OCI-LY7 (cell line): ENCODE results near the gene KRTAP2-2. TPM values are rescaled to one million over a fixed set of nuclear protein-coding genes. Genes with fewer than 3 reads are reported as not detected.
"Not testable (repeated sequence)": the region's sequence is repeated elsewhere in the genome, so short reads cannot be mapped to it uniquely, and the experiment has no call there.

ENCODE experiments used
- BruUV-seq: library from RNA; stranded (reverse); fragments of 400-500 nt; replicated peaks from 2 replicates; lab custom pipeline; 2021; lab: Mats Ljungman, UMichigan
- CTCF ChIA-PET: fragments of 300-600 bp; sonication (Branson Sonifier 250); formaldehyde crosslinking; loops from one replicate; lab custom pipeline; 2022; ENCODE audit warnings: antibody characterized with exemption; ENCODE audit not compliant: unreplicated experiment; lab: Charles Lee
- POLR2A ChIA-PET: fragments of 300-600 bp; sonication (Branson Sonifier 250); formaldehyde crosslinking; loops from one replicate; lab custom pipeline; 2022; ENCODE audit warnings: antibody characterized with exemption; lab: Charles Lee
- DNase-seq: peaks from one replicate; pipeline ENCODE4 v3.0.0-alpha.2; 2015; ENCODE audit warnings: low spot score
- H2AFZ ChIP-seq: fragments of 200-600 bp; sonication (generic), shearing (Covaris generic); 2 replicates; pipeline ENCODE4 v1.6.1; 2014; ENCODE audit warnings: mild to moderate bottlenecking, antibody characterized with exemption, low read length, moderate library complexity
- H3K27ac ChIP-seq: fragments of 200-600 bp; sonication (generic); 2 replicates; pipeline ENCODE4 v1.5.1; 2014; ENCODE audit warnings: mixed run types, low read depth, mild to moderate bottlenecking, moderate library complexity, low read length, inconsistent platforms; ENCODE audit not compliant: poor library complexity, severe bottlenecking
- H3K36me3 ChIP-seq: fragments of 200-600 bp; sonication (generic); 2 replicates; pipeline ENCODE4 v1.6.1; 2014; ENCODE audit warnings: mild to moderate bottlenecking, antibody characterized with exemption, low read length, moderate library complexity, mixed read lengths; ENCODE audit not compliant: insufficient read depth
- H3K4me1 ChIP-seq: fragments of 200-600 bp; sonication (generic); 2 replicates; pipeline ENCODE4 v1.5.1; 2014; ENCODE audit warnings: mild to moderate bottlenecking, low read length; ENCODE audit not compliant: insufficient read depth, poor library complexity, severe bottlenecking
- H3K4me2 ChIP-seq: fragments of 200-600 bp; sonication (generic); 2 replicates; pipeline ENCODE4 v1.6.1; 2014; ENCODE audit warnings: mild to moderate bottlenecking, low read length
- H3K4me3 ChIP-seq: fragments of 200-600 bp; sonication (generic); 2 replicates; pipeline ENCODE4 v1.5.1; 2014; ENCODE audit warnings: mild to moderate bottlenecking, low read depth, low read length; ENCODE audit not compliant: poor library complexity, severe bottlenecking
- H3K79me2 ChIP-seq: fragments of 200-600 bp; sonication (generic); 2 replicates; pipeline ENCODE4 v1.6.1; 2016; ENCODE audit warnings: low read depth, mild to moderate bottlenecking, low read length, moderate library complexity, mixed read lengths; ENCODE audit not compliant: insufficient read depth
- H3K9me2 ChIP-seq: fragments of 200-600 bp; sonication (generic); 2 replicates; pipeline ENCODE4 v1.6.1; 2016; ENCODE audit warnings: mild to moderate bottlenecking, low read length, mixed read lengths; ENCODE audit not compliant: insufficient read depth
- H3K9me3 ChIP-seq: fragments of 200-600 bp; sonication (generic); 2 replicates; pipeline ENCODE4 v1.6.1; 2014; ENCODE audit warnings: mild to moderate bottlenecking, mixed run types, low read length, mixed read lengths
- H4K20me1 ChIP-seq: fragments of 200-600 bp; sonication (generic); 2 replicates; pipeline ENCODE4 v1.6.1; 2014; ENCODE audit warnings: mild to moderate bottlenecking, antibody characterized with exemption, low read length, moderate library complexity, mixed read lengths; ENCODE audit not compliant: insufficient read depth
- EZH2phosphoT487 ChIP-seq: fragments of 200-600 bp; sonication (generic); IDR thresholded peaks from 2 replicates; pipeline ENCODE4 v1.6.1; 2018; ENCODE audit warnings: low read depth, borderline replicate concordance, mild to moderate bottlenecking, mixed run types, antibody characterized with exemption, low read length, moderate library complexity, mixed read lengths
- intact Hi-C: fragments of 100-400 bp; cut with micrococcal nuclease; formaldehyde crosslinking; loops from one replicate; pipeline ENCODE4 v1.10.0; 2022; ENCODE audit not compliant: unreplicated experiment
- total RNA-seq, 2 experiments: library from RNA; depleted of rRNA in 1 of 2; stranded (reverse); fragments of >200 nt in 1 of 2; shearing (Covaris generic) in 1 of 2; gene quantifications; 2 replicates each; pipeline ENCODE4 v1.2.3, GENCODE V29; 2014 to 2022
- TF ChIP-seq, protein P1 (sequence below): fragments of 200-600 bp; sonication (generic); conservative IDR thresholded peaks from 2 replicates; pipeline ENCODE4 v1.5.1; 2014; ENCODE audit warnings: mild to moderate bottlenecking, antibody characterized with exemption, low read length, moderate library complexity, mixed read lengths

Gene KRTAP2-2
- total RNA-seq, 2 experiments from 2014 or later, result not detected

- BruUV-seq, result no TSS peak
- H3K4me2 ChIP-seq, result no peak overlapping the region
Measured at GRCh38 chr17:41048441-41048840, 6.6 kb downstream of the KRTAP2-2 start.

DNA sequence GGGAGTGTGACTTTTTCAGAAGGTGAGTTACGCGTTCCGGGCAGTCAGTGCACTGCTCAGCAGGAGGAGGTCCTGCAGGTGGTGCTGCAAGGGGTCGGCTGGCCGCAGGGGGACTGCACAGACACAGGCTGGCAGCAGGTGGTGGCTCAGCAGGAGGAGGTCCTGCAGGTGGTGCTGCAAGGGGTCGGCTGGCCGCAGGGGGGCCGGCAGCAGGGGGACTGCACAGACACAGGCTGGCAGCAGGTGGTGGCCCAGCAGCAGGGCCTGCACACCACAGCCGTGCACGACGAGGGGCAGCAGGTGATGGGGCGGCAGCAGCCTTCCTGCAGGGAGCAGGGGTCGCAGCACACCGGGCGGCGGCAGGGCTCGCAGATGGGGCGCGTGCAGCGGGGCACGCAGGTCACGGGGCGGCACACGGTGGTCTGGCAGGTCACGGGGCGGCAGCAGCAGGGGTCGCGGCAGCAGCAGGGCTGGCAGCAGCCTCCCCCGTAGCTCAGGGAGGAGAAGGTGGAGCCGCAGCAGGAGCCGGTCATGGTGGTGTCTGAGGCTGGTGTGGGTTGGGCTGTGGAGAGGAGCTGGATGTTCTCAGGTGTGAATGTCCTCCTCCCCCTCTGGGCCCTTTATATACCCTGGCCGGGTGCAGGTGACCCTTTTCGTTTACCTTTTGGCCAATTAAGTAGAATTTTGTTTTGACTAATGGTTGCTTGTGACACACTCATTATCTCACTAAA, 8.1 kb downstream of the KRTAP2-2 start, which contains the start of gene KRTAP2-1:
Gene KRTAP2-1 (minus strand): TSS at position 582 of the 731 bp plus-strand sequence. CDS start 49 bp downstream, at position 533.
- H3K27ac ChIP-seq, BruUV-seq, H3K4me1 ChIP-seq, H3K79me2 ChIP-seq, H2AFZ ChIP-seq, H3K9me2 ChIP-seq, H3K4me2 ChIP-seq, DNase-seq, POLR2A ChIA-PET, intact Hi-C loops, CTCF ChIA-PET, H3K36me3 ChIP-seq, H3K9me3 ChIP-seq, H4K20me1 ChIP-seq, H3K4me3 ChIP-seq: not testable (repeated sequence)

More at GRCh38 chr17:41048441-41048840, 6.6 kb downstream of the KRTAP2-2 start:
- no peak for TF ChIP-seq EZH2phosphoT487
- TF ChIP-seq, protein P1, sequence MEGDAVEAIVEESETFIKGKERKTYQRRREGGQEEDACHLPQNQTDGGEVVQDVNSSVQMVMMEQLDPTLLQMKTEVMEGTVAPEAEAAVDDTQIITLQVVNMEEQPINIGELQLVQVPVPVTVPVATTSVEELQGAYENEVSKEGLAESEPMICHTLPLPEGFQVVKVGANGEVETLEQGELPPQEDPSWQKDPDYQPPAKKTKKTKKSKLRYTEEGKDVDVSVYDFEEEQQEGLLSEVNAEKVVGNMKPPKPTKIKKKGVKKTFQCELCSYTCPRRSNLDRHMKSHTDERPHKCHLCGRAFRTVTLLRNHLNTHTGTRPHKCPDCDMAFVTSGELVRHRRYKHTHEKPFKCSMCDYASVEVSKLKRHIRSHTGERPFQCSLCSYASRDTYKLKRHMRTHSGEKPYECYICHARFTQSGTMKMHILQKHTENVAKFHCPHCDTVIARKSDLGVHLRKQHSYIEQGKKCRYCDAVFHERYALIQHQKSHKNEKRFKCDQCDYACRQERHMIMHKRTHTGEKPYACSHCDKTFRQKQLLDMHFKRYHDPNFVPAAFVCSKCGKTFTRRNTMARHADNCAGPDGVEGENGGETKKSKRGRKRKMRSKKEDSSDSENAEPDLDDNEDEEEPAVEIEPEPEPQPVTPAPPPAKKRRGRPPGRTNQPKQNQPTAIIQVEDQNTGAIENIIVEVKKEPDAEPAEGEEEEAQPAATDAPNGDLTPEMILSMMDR, result no peak
- Histone ChIP-seq H3K9me3 (no peaks in the 10 kb centered on the region), H2AFZ (no peak overlapping the region), H3K27ac (no peak overlapping the region), H3K79me2 (no peaks in the 10 kb centered on the region), H3K9me2 (no peaks in the 10 kb centered on the region), H3K36me3 (no peaks in the 10 kb centered on the region), H3K4me1 (no peaks in the 10 kb centered on the region), H3K4me3 (no peak overlapping the region), H4K20me1 (no peaks in the 10 kb centered on the region)
- intact Hi-C loops, result no loop called here
- POLR2A ChIA-PET, result no interaction called here
- DNase-seq, result no peak
- CTCF ChIA-PET, result no interaction called here

DNA sequence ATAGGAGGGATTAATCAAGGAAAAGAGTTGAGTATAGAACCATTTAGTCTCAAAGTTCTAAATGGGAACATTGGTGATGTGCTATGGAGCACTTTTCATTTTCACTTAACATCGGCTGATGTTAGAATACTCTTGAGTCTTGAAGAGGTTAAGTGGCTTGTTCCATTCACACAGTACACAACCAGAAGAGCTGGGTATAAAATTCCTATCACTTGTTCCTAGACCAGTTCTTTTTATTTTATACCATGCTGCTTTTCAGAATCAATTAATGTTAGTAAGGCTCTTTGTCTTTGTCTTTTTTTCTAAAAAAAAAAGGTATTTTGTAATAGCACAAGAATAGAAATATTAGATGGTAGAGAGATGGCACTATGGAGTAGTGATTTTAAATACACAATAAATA, 12.1 kb downstream of the KRTAP2-2 start:
- CTCF ChIA-PET, result no interaction called here

DNA sequence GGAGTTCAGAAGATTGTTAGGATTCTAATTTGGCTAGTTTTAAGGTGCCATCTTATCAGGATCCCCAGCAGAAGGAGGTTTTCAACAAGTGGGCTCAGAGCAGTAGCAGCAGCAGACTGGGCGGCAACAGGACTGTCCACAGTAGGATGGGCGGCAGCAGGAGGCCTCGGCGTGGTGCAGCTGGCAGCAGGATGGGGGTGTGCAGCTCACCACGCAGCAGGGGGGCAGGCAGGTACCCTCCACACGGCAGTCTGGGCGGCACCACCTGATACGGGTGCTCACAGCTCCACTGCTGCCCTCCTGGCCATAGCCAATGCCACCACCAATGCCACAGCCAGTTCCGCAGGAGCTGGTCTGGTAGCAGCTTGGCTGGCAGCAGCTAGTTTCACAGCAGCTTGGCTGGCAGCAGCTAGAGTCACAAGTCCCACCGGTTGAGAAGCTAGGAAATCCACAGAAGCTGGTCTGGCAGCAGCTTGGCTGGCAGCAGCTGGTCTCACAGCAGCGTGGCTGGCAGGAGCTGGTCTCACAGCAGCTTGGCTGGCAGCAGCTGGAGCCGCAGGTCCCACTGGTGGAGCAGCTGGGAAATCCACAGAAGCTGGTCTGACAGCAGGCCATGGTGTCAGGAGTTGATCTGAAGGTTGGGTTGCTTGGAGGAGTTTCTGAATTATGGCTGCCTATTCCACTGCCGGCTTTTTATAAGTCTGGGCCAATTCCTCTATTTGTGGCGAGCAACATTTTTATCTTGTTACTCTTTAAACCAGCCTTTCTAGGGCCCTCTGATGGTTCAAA, 14.1 kb downstream of the KRTAP2-2 start, which contains the start of gene KRTAP1-1:
Gene KRTAP1-1 (minus strand): TSS at position 668 of the 789 bp plus-strand sequence. CDS start 53 bp downstream, at position 615.
- H4K20me1 ChIP-seq, H3K9me3 ChIP-seq, H3K79me2 ChIP-seq, POLR2A ChIA-PET, H3K36me3 ChIP-seq, CTCF ChIA-PET, BruUV-seq, H3K4me1 ChIP-seq, H3K27ac ChIP-seq, H3K4me3 ChIP-seq, DNase-seq, intact Hi-C loops, H3K9me2 ChIP-seq, H2AFZ ChIP-seq, H3K4me2 ChIP-seq: not testable (repeated sequence)

More for the DNA sequence above, 12.1 kb downstream of the KRTAP2-2 start:
- POLR2A ChIA-PET, result no interaction called here
- BruUV-seq, result no TSS peak
- Histone ChIP-seq H2AFZ (no peak overlapping the region), H3K36me3 (no peaks in the 10 kb centered on the region), H3K4me1 (no peaks in the 10 kb centered on the region), H3K9me3 (no peaks in the 10 kb centered on the region), H3K79me2 (no peaks in the 10 kb centered on the region), H3K9me2 (no peaks in the 10 kb centered on the region), H4K20me1 (no peaks in the 10 kb centered on the region), H3K4me2 (no peak overlapping the region), H3K4me3 (no peak overlapping the region), H3K27ac (no peak overlapping the region)
- no peak for DNase-seq
- intact Hi-C loops, result no loop called here
- TF ChIP-seq, protein P1, result no peak
- no peak for TF ChIP-seq EZH2phosphoT487
